ENCODE data around the gene STK16.

DNA sequence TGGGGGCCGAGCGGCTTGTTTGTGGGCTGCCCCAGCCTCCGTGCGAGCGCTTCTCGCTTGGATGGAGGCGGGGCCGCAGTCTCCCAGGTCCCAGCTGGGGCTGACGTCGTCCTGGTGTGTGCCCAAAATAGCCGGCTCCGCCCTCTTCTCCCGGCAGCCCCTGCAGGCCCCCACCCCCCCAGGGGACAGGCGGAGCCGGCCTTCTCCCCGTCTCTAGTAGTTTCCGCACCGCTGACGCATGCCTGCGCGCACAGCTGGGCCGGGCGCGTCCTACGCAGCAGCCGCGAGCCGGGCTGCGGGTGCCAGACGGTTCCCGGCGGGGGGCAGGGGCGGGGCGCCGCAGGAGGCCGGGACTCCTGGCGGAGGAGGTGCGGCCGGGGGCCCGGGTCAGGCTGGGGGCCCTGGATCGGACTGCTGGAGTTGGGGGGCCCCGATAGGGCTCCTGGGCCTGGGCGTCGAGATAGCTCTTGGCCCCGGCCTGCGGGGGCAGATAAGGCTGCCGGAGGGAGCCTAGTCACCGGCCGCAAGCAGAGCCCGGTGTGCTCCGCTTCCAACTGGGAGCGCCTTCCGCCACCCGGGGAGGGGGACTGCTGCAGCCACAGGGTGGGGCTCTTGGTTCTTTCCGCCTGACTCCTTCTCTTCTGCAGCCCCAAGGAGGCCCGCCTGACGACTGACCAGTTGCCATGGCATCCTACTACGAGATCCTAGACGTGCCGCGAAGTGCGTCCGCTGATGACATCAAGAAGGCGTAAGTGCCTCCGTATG is 34.1 kb downstream of the STK16 start, which contains the start of gene DNAJB2:
- TF ChIP-seq, protein P1, sequence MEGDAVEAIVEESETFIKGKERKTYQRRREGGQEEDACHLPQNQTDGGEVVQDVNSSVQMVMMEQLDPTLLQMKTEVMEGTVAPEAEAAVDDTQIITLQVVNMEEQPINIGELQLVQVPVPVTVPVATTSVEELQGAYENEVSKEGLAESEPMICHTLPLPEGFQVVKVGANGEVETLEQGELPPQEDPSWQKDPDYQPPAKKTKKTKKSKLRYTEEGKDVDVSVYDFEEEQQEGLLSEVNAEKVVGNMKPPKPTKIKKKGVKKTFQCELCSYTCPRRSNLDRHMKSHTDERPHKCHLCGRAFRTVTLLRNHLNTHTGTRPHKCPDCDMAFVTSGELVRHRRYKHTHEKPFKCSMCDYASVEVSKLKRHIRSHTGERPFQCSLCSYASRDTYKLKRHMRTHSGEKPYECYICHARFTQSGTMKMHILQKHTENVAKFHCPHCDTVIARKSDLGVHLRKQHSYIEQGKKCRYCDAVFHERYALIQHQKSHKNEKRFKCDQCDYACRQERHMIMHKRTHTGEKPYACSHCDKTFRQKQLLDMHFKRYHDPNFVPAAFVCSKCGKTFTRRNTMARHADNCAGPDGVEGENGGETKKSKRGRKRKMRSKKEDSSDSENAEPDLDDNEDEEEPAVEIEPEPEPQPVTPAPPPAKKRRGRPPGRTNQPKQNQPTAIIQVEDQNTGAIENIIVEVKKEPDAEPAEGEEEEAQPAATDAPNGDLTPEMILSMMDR (IDR thresholded peaks at IDR 0.05) = peak in 1 of 7 experiments; percentile 12
- peak; percentile 89 to 96 (median 93) for TF ChIP-seq POLR2A (IDR thresholded peaks at IDR 0.05)
